Measurements from ENCODE around the gene POTEF.
"Not testable (repeated sequence)": the region's sequence is repeated elsewhere in the genome, so short reads cannot be mapped to it uniquely, and the experiment has no call there.

- not testable (repeated sequence) for TF ChIP-seq CTCF (IDR thresholded peaks at IDR 0.05; ENCODE audit: poor library complexity, severe bottlenecking); RAD21 (conservative IDR thresholded peaks at IDR 0.05)
Observed at GRCh38 chr2:130157354-130157753, 28.3 kb upstream of the POTEF start.
